Pericardium fibroblast (primary cell): Measurements from ENCODE around the gene ACTL8. TPM values are rescaled to one million over a fixed set of nuclear protein-coding genes. Genes with fewer than 3 reads are reported as not detected.

ENCODE experiments used
- total RNA-seq: library from RNA; depleted of rRNA; stranded (reverse); fragments of >200 nt; gene quantifications from 2 replicates; pipeline ENCODE4 v1.2.3, GENCODE V29; 2015

ACTL8 gene
- total RNA-seq = 1.2 TPM in 1 of 2 replicates, not detected in the other

GRCh38 chr1:17755120-17755519, at the start of gene ACTL8:
Gene ACTL8 (plus strand): TSS chr1:17755333. CDS start chr1:17823009, 67,676 bp downstream.

Other genes with a start within 250 kb of the ACTL8 start
- 10.6 and 10.7 TPM in 2 replicates for gene ARHGEF10L, start 215.6 kb upstream of the ACTL8 start, total RNA-seq